Activated naive CD4-positive, alpha-beta T cell treated with anti-CD3 and anti-CD28 coated beads, Interleukin-2, amount 50 U/mL, for 72 hours (primary cell): ENCODE measurements around the gene CRYGD. TPM values are rescaled to one million over a fixed set of nuclear protein-coding genes. Genes with fewer than 3 reads are reported as not detected.
"Not testable (repeated sequence)": the region's sequence is repeated elsewhere in the genome, so short reads cannot be mapped to it uniquely, and the experiment has no call there.

Experiments
- ATAC-seq, 2 donors: fragments of 150-1000 bp; cut with Tn5 transposase; 2 replicates each; pipeline ENCODE4 v1.10.0; 2021; ENCODE audit warnings: mild to moderate bottlenecking in 2 of 2, moderate library complexity in 2 of 2
- DNase-seq, 2 donors: peaks; one replicate each; pipeline ENCODE4 v3.0.0; 2021 to 2022; ENCODE audit warnings: low spot score in 2 of 2
- H3K27ac Mint-ChIP-seq, 2 donors: one replicate each; pipeline ENCODE4 v1.8.0; 2022; ENCODE audit warnings: mild to moderate bottlenecking in 2 of 2, mixed read lengths in 2 of 2
- H3K36me3 Mint-ChIP-seq, 2 donors: one replicate each; pipeline ENCODE4 v1.8.0; 2022; ENCODE audit warnings: mixed read lengths in 2 of 2
- H3K9me3 Mint-ChIP-seq, 2 donors: one replicate each; pipeline ENCODE4 v1.8.0; 2022; ENCODE audit warnings: mixed read lengths in 2 of 2
- total RNA-seq, 2 donors: library from RNA; stranded (reverse); gene quantifications; one replicate each; pipeline ENCODE4 v1.2.3, GENCODE V29; 2022

CRYGD gene
- total RNA-seq, 2 donors from 2014 or later: not detected

DNA sequence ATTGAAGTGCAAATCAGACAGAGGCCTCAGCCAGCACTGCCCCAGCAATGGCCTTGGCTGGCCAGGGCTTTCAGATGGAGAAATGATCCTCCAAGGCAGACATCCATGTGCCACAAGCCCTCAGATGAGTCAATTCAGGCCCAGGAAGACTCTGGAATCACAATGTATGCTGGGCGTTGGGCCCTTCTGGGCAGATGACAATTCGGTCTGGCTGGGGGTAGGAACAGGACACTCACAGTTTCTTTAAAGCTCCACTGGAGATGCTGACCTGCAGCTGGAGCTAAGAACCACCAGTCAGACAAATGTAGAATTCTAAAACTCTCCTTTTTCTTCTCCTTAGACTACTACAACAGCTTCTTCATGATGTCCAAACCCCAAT lies 12.4 kb upstream of the CRYGD start:
- ATAC-seq: no peak
- peaks cover 4 to 7% of the 10 kb centered on the region in 2 donors for H3K9me3 Mint-ChIP-seq
- peak overlapping the region in 1 of 2 donors; percentile 18 for H3K27ac Mint-ChIP-seq

DNA sequence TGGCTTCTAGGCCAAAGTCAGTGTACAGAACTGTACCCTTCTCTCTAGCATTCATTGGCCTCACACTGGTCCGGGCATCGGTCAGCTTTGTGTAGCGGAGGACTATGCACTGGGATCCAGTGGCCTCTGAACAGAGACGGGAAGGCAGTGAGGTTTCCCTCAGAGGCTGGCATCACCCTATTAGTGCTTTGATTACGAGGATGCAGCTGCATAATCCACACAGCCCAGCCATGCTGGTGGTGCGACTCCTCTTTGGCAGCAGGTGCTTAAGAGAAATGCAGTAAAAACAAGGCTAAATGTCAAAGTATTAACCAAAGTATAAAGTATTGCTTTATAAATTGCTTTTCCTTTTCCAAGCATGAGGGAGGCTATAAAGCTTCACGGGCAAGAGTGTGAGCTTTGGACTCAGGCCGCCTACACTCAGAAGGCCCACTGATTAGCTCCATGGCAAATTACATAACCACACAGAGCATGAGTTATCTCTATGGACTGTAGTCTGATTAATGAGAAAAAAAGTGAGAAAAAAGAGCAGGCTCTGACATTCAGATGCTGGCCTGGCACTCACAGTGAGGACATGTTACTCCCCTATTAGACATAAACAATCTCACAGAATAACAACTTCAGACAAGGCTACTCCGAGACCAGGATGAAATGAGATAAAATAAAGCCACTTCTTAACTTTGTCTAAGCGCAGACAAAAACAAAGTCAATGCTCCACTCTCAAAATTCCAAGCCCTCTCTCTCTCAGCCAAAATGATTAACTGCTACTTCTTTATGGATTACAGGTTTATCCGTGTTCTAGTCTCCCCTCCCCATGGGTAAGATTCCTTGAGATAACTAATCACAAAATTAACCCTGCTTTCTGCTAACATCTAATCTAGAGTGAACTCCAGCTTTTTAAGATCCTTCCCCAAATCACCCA lies 11.7 kb upstream of the CRYGD start:
- no peak for ATAC-seq
- H3K36me3 Mint-ChIP-seq: peaks cover 6 to 9% of the 10 kb centered on the region in 2 donors

More for the DNA sequence above, 12.4 kb upstream of the CRYGD start:
- H3K36me3 Mint-ChIP-seq: peaks cover 6 to 9% of the 10 kb centered on the region in 2 donors
- DNase-seq: no peak

DNA sequence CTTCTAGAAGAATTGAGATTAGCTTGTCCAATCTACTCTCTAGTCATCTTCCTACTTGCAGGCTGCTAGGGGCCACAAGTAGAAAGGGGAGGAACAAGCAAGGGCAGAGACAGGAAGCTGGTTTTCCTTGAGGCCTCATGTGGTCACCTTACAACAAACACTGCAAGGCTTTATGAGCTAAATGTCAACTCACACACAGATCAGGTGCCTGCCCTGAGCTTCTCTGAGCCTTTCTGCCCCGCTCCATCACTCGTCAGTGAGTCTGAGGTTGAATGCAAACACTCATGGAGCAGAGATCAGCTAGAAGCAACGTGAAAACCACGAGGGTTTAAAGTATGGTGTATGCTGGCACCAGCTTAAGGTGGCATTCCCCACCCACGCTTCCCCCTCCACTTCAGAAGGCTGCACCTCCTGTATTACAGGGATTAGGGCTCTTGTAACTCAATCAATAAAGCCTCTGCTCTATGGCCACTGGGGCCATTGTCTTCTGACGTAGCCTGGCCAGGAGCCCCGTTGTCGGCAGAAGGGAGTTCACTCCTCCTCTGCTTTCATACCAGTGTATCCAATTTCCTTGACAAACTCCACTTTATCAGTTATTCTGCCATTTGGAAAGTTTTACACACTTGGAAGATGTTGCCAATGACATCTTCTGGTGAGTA lies 10.7 kb upstream of the CRYGD start:
- no peak for DNase-seq
- ATAC-seq: peak; percentile 52 to 78
- peaks cover 6 to 9% of the 10 kb centered on the region in 2 donors for H3K36me3 Mint-ChIP-seq
- peaks cover 4 to 7% of the 10 kb centered on the region in 2 donors for H3K9me3 Mint-ChIP-seq
- no peak overlapping the region for H3K27ac Mint-ChIP-seq

More for the DNA sequence above, 11.7 kb upstream of the CRYGD start:
- Mint-ChIP-seq H3K27ac (peak overlapping the region in 1 of 2 donors; percentile 18), H3K9me3 (peaks cover 4 to 7% of the 10 kb centered on the region in 2 donors)
- no peak for DNase-seq

DNA sequence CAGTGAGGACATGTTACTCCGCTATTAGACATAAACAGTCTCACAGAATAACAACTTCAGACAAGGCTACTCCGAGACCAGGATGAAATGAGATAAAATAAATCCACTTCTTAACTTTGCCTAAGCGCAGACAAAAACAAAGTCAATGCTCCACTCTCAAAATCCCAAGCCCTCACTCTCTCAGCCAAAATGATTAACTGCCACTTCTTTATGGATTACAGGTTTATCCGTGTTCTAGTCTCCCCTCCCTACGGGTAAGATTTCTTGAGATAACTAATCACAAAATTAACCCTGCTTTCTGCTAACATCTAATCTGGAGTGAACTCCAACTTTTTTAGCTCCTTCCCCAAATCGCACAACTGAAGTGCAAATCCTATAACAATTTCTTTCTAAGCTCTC lies 6.4 kb upstream of the CRYGD start:
- no peaks in the 10 kb centered on the region for H3K9me3 Mint-ChIP-seq
- H3K36me3 Mint-ChIP-seq: no peaks in the 10 kb centered on the region
- no peak overlapping the region for H3K27ac Mint-ChIP-seq
- DNase-seq: no peak
- no peak for ATAC-seq

DNA sequence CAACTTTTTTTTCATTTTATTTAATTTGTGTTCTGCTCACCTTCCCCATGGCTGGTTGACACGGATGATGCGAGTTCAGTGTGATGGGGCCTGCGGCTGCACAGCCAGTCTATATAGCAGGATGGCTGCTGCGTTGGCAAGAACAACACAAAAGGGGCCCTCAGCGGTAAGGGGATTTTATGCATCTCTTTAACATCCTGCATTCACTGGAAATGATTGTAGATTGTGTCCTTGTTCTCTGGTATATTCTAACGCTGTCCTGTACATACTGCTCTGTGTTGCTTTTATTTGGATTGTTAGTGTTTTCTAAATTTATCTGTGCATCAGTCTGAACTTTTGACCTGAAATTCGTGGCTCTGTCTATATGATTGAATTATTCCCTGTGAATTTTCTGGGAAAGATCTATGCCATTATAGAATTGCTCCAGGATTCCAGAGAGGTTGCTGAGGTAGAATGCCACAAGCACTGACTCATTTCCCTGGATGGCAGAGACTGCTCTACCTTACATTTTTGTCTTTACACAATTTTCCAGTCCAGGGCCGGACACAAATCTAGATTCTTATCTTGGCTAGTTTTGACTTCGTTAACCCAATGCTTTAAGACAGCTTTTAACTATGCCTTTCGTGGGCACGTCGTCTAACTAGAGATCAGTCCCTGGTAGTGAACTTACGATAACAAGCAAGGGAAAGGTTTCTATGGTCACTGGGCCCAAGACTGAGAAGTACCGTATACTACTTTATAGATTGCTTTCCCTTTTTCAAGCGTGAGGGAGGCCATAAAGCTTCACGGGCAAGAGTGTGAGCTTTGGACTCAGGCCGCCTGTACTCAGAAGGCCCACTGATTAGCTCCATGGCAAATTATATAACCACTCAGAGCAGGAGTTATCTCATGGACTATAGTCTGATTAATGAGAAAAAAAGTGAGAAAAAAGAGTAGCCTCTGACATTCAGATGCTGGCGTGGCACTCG lies 5.7 kb upstream of the CRYGD start, which contains the start of gene CRYGC:
CRYGC (minus strand) TSS at position 85 of the 968 bp plus-strand sequence; CDS start at position 49, 36 bp downstream.
- no peaks in the 10 kb centered on the region for H3K36me3 Mint-ChIP-seq
- ATAC-seq (no peak), DNase-seq (no peak)

DNA sequence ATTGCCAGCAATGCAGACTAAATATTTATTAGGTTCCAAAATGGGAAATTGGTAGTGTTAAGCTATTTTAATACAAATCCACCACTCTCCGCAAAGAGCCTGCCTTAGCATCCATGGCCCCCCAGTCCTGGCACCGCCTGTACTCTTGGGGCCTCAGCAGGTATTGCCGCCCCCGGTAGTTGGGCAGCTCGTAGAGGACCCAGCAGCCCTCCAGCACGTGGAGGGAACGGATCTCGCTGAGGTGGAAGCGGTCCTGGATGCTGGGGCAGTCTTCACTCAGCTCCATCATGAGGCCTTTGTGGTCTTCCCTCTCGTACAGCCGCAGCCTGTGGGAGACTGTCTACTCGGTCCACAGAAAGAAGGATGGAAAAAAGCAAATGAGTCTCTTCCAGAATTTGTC lies 3.8 kb upstream of the CRYGD start:
- Mint-ChIP-seq H3K9me3 (no peaks in the 10 kb centered on the region), H3K36me3 (no peaks in the 10 kb centered on the region), H3K27ac (no peak overlapping the region)
- ATAC-seq (no peak), DNase-seq (no peak)

More for the DNA sequence above, 5.7 kb upstream of the CRYGD start, which contains the start of gene CRYGC:
- Mint-ChIP-seq H3K9me3 (no peaks in the 10 kb centered on the region), H3K27ac (no peak within 1 kb of the TSS)

DNA sequence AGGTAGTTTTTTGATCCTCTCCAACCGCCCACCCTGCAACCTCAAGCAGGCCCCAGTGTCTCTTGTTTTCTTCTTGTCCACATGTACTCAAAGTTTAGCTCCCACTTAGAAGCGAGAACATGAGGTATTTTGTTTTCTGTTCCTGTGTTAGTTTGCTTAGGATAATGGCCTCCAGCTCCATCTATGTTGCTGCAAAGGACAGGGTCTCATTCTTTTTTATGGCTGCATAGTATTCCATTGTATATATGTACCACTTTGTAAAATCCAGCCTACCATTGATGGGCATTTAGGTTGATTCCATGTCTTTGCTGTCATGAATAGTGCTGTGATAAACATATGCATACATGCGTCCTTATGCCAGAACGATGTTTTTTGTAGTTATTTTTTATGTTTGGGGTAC lies 2.8 kb upstream of the CRYGD start:
- H3K27ac Mint-ChIP-seq: no peak overlapping the region
- DNase-seq (no peak), ATAC-seq (no peak)
- no peaks in the 10 kb centered on the region for H3K36me3 Mint-ChIP-seq
- H3K9me3 Mint-ChIP-seq: no peaks in the 10 kb centered on the region

DNA sequence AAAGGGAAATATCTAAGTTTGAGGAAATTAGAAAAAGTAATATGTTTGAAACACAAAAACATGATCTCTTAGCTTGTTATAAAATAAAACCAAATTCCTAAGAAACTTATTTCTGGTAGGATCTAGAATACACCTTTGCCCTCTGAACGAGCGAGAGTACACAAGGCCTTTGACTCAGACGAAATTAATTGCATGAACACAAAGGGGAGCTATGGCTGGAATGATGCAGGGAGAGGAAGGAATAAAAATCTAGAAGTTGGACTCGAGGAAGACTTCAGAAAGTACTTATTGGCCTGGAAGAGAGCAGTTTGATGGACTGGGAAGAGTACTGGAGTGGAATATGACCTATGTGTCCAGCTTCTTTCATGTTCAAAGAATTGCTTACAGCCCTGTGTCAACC lies 927 bp upstream of the CRYGD start:
- ATAC-seq: no peak
- no peak overlapping the region for H3K27ac Mint-ChIP-seq
- no peak for DNase-seq
- H3K36me3 Mint-ChIP-seq: no peaks in the 10 kb centered on the region
- no peaks in the 10 kb centered on the region for H3K9me3 Mint-ChIP-seq

DNA sequence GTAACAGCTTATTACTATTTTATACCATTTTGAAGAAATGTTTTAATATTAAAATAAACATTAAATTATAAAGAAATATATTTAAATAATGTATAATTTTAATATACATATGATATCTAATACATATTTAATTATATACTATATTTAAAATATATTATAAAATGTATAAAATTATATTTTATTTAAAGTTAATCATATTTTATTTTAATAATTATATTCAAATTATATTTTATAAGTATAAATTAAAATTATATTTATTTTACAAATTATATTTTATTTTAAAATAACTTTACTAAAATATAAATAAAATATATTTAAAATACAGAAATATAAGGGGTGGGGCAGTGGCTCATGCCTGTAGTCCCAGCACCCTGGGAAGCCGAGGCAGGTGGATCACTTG lies 2.1 kb downstream of the CRYGD start:
- DNase-seq (no peak), ATAC-seq (no peak)
- no peaks in the 10 kb centered on the region for H3K36me3 Mint-ChIP-seq
- no peaks in the 10 kb centered on the region for H3K9me3 Mint-ChIP-seq
- H3K27ac Mint-ChIP-seq: no peak overlapping the region

DNA sequence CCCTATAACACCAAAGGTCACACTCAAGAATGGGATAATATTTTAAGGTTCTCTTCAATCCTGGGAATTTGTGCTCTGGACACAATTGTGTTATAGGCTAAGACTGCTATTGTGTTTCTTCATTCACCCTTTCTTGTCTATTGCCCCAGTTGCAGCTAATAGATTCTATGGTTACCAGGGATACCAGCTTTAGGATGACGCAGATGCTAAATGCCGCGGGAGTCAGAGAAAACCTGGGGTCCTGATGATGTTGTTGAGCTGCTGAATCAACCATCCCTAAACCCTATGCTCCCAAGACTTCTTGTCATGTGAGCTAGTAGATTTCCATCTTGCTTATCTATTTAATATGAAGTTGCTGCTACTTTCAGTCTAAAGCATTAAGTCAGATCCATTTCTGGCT lies 5.4 kb downstream of the CRYGD start:
- Mint-ChIP-seq H3K27ac (no peak overlapping the region), H3K36me3 (no peaks in the 10 kb centered on the region), H3K9me3 (no peaks in the 10 kb centered on the region)
- DNase-seq (no peak), ATAC-seq (no peak)

DNA sequence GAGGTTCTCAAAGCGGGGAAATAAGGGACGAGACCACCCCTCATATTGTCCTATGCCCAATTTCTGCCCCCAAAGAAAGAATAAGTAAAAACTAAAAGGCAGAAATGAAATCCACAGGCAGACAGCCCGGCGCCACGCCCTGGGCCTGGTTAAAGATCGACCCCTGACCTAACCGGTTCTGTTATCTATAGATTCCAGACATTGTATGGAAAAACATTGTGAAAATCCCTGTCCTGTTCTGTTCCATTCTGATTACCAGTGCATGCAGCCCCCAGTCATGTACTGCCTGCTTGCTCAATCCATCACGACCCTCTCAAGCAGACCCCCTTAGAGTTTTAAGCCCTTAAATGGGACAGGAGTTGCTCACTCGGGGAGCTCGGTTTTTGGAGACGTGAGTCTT lies 6.9 kb downstream of the CRYGD start:
- H3K27ac Mint-ChIP-seq, DNase-seq, H3K36me3 Mint-ChIP-seq, H3K9me3 Mint-ChIP-seq, ATAC-seq: not testable (repeated sequence)

DNA sequence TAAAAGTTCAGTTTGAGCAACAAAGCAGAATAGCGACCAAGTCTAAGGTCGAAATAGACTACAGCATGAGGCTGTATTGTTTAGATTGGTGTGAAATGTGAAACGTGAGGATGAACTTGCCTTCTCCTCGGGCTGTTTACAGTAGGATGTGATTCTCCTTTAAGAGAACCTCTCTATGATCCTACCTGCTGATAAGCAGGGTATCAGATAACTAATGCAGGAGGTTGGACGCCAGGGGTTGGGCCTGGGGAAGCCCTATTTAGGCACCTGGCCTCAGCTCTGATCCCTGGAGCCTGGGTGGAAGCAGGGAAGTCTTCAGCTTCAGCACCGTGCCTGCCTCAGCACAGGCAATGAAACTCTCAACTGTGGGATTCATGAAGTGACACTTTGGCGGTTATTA lies 11.4 kb downstream of the CRYGD start:
- ATAC-seq: no peak
- DNase-seq: no peak
- no peaks in the 10 kb centered on the region for H3K36me3 Mint-ChIP-seq
- H3K27ac Mint-ChIP-seq: no peak overlapping the region
- no peaks in the 10 kb centered on the region for H3K9me3 Mint-ChIP-seq

DNA sequence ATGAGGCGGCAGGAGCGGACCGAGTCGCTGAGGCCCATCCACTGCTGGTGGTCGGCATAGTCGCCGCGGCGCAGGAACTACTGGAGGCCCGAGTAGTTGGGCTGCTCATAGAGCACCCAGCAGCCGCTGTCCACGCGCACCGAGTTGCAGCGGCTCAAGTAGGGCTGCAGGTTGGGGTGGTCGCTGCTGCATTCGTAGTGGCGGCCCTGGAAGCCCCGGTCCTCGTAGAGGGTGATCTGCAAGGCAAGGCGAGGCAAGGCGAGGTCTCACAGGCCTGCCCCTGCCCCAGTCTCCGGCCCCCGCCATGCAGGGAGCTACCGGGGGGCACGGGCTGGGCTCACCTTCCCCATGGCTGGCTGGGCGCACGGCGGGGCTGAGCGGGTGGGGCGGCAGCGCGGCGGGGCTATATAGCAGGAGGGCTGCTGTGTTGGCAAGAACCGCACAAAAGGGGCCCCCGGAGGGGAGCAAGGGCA lies 12.0 kb downstream of the CRYGD start:
- not testable (repeated sequence) for DNase-seq, H3K27ac Mint-ChIP-seq, H3K36me3 Mint-ChIP-seq, ATAC-seq, H3K9me3 Mint-ChIP-seq

DNA sequence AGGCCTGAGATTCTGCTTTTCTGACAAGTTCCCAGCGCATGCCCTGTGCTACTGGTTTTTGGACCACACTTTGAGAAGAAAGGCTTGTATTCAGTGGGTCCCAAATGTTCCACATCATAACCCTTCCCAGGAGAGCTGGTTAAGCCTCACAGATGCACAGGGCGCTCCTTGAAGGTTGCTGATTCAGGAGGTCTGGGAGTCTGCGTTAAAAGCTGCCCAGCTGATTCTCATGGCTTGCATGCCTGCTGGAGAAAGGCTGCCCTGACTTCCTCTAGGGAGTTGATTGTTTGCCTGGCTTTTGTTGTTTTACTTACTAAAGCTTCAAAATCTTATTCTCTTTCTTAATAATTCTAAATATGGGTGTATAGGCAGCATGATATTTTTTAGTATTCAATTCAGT lies 20.7 kb downstream of the CRYGD start:
- no peak for ATAC-seq
- no peaks in the 10 kb centered on the region for H3K36me3 Mint-ChIP-seq
- no peaks in the 10 kb centered on the region for H3K9me3 Mint-ChIP-seq

DNA sequence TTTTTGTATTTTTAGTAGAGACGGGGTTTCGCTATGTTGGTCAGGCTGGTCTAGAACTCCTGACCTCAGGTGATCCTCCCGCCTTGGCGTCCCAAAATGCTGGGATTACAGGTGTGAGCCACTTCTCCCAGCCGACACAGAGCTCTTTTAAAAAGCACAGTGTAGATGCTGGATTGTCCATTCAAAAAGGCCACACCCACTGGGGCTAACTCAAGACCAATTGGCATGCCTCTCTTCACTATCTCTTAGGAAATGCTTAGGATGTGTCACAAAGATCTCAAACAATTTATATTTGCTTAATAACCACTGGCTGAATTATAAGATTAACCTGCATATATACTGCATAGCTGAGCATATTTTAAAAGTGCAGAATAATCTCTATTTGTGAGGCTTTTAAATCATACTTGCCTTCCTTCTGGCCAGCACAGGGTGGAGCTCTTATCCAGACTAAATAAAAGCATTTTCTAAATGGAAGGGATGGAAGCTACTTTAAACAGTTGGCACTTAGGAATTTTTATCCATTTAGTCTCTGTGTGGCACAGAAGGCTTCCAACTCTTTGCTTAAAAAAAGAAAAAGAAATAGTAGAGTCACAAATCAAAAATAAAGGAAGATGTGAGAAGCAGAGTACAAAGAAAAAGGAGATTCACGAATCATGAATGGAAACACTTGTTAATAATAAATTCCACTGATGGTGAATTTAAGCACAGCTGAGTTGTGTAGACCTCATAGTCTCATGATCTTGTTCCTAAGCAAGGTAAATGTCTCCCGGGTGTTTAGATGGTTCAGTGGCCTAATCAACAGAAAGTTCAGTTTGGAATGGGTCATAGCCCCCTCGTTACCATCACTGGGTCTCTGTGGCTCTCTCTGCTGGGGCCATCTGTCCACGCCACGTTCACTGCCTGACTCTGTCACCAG lies 22.4 kb downstream of the CRYGD start:
- ATAC-seq: peak in 1 of 2 donors; percentile 16
- no peaks in the 10 kb centered on the region for H3K9me3 Mint-ChIP-seq
- H3K27ac Mint-ChIP-seq: no peak overlapping the region
- H3K36me3 Mint-ChIP-seq: no peaks in the 10 kb centered on the region
- DNase-seq: no peak

More for the DNA sequence above, 20.7 kb downstream of the CRYGD start:
- no peak for DNase-seq
- H3K27ac Mint-ChIP-seq: no peak overlapping the region
